Measurements from ENCODE around the gene HAUS7. TPM values are rescaled to one million over a fixed set of nuclear protein-coding genes. Genes with fewer than 3 reads are reported as not detected.

HAUS7 gene
- total RNA-seq, 4 donors from 2014 or later = 5.1 to 34.4 (median 27.1) TPM

- no peak for DNase-seq
- intact Hi-C loops (cut with DNase I; ENCODE audit: low total_unique reads) = no loop called here
- H3K27ac ChIP-seq = no peak overlapping the region
- no peaks in the 10 kb centered on the region for H3K9me3 ChIP-seq
- H3K4me1 ChIP-seq = no peaks in the 10 kb centered on the region
- H3K27me3 ChIP-seq = no peaks in the 10 kb centered on the region
- H3K36me3 ChIP-seq = no peaks in the 10 kb centered on the region
- TF ChIP-seq POLR2A (IDR thresholded peaks at IDR 0.05) = no peak
- TF ChIP-seq, protein P1, sequence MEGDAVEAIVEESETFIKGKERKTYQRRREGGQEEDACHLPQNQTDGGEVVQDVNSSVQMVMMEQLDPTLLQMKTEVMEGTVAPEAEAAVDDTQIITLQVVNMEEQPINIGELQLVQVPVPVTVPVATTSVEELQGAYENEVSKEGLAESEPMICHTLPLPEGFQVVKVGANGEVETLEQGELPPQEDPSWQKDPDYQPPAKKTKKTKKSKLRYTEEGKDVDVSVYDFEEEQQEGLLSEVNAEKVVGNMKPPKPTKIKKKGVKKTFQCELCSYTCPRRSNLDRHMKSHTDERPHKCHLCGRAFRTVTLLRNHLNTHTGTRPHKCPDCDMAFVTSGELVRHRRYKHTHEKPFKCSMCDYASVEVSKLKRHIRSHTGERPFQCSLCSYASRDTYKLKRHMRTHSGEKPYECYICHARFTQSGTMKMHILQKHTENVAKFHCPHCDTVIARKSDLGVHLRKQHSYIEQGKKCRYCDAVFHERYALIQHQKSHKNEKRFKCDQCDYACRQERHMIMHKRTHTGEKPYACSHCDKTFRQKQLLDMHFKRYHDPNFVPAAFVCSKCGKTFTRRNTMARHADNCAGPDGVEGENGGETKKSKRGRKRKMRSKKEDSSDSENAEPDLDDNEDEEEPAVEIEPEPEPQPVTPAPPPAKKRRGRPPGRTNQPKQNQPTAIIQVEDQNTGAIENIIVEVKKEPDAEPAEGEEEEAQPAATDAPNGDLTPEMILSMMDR (IDR thresholded peaks at IDR 0.05) = no peak
- no peak overlapping the region for H3K4me3 ChIP-seq
Measured at GRCh38 chrX:153413731-153414130, 56.6 kb downstream of the HAUS7 start.

- Histone ChIP-seq H3K27me3 (no peaks in the 10 kb centered on the region), H3K4me1 (no peaks in the 10 kb centered on the region), H3K4me3 (peak overlapping the region in 1 of 2 donors; percentile 43), H3K27ac (peak overlapping the region in 1 of 2 donors; percentile 4), H3K36me3 (no peaks in the 10 kb centered on the region), H3K9me3 (no peaks in the 10 kb centered on the region)
- intact Hi-C loops (cut with DNase I; ENCODE audit: low total_unique reads) = no loop called here
- TF ChIP-seq, protein P1 (IDR thresholded peaks at IDR 0.05) = peak in 2 of 4 experiments; percentile 7 to 28
- TF ChIP-seq POLR2A (IDR thresholded peaks at IDR 0.05) = no peak
- DNase-seq = no peak
Measured at GRCh38 chrX:153412746-153413720, 57.3 kb downstream of the HAUS7 start.

- Histone ChIP-seq H3K36me3 (no peaks in the 10 kb centered on the region), H3K27ac (peak overlapping the region in 1 of 2 donors; percentile 4), H3K4me3 (peak overlapping the region; percentile 43 to 50), H3K27me3 (no peaks in the 10 kb centered on the region), H3K9me3 (no peaks in the 10 kb centered on the region), H3K4me1 (no peaks in the 10 kb centered on the region)
- intact Hi-C loops (cut with DNase I; ENCODE audit: low total_unique reads) = no loop called here
- no peak for DNase-seq
- TF ChIP-seq, protein P1 (IDR thresholded peaks at IDR 0.05) = no peak
- TF ChIP-seq POLR2A (IDR thresholded peaks at IDR 0.05) = no peak
Measured at GRCh38 chrX:153411988-153412574, 58.3 kb downstream of the HAUS7 start.

DNA sequence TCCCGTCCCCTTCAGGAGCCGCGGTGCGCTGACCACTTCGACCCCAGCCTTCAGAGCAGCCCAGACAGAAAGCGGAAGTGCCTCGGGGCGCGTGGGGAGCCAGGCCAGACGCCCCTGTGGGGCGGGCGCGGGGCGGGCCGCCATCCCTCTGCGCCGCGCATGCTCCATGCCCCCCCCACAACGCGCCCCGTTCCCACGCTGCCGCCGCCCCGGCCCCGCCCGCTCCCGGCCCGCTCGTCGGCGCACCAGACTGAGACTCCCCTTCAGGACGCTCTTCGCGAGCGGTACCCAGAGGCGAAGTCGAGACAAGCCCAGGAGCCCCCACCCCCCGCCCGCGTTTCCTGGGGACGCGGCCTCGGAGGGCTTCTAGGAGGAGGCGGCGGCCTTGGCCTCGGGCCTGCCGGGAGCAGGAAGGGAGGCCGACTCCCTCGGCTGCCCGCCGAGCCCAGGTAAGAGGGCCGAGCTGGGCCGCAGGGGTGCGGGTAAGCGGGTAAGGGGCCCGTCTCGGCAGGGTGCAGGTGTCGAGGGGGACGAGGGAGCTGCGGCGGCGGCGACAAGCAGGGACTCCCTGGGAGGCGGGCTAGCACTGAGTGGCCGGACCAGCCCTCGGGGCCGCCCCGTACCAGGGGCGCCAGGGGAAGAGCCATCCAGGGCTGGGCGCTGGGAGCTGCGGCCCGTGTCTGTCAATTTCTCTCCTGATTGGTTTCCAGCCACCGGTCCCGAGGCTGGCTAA lies 59.0 kb downstream of the HAUS7 start, which contains the start of gene ZFP92:
Gene ZFP92 (plus strand): TSS at position 218 of the 733 bp plus-strand sequence. CDS start 6,851 bp downstream, outside the sequence.
- TF ChIP-seq, protein P1 (IDR thresholded peaks at IDR 0.05) = no peak
- no peak for TF ChIP-seq POLR2A (IDR thresholded peaks at IDR 0.05)
- H3K4me1 ChIP-seq = no peaks in the 10 kb centered on the region
- peak within 1 kb of the TSS; percentile 43 to 50 for H3K4me3 ChIP-seq
- no peaks in the 10 kb centered on the region for H3K27me3 ChIP-seq
- intact Hi-C loops (cut with DNase I; ENCODE audit: low total_unique reads) = no loop called here
- no peaks in the 10 kb centered on the region for H3K36me3 ChIP-seq
- H3K27ac ChIP-seq = peak within 1 kb of the TSS in 1 of 2 donors; percentile 26
- H3K9me3 ChIP-seq = no peaks in the 10 kb centered on the region
- DNase-seq = peak in 1 of 2 donors; percentile 40

Data from uterus (tissue), 4 donors.